Erythroblast (primary cell): ENCODE results near the gene CERS1.

ENCODE experiments used
- DNase-seq, 2 experiments: peaks; one replicate each; lab custom pipeline; 2025; lab: John Stamatoyannopoulos, UW
- GATA1 ChIP-seq: IDR thresholded peaks from 2 replicates; pipeline ENCODE4 v1.6.1; 2011; ENCODE audit warnings: low read depth, mild to moderate bottlenecking, control low read depth, low read length, moderate library complexity
- POLR2A ChIP-seq: IDR thresholded peaks from 2 replicates; pipeline ENCODE4 v1.6.1; 2011; ENCODE audit warnings: mild to moderate bottlenecking, low read length

Gene CERS1

DNA sequence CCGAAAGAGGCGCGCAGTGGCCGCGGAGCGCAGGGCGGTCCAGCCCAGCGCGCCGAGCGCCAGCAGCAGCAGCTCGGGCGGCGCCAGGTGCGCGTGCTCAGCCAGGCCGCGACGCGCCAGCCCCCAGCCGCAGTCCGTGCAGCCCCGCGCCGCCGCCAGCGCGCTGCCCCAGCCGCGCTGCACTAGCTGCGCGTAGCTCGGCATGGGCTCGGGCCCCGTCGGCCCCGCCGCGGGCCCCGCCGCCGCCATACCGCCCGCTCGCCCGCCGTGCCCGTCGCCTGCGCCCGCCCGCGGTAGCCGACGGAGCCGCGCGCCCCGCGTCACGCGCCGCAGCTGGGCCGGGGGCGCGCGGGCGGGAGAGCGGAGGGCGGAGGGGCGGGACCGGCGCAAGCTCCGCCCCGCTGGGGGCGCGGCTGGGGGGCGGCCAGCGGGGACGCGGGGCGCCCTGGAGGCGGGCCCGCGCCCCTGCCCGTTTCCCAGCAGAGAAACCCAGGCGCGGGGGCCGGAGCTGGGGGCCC, at the start of gene CERS1:
TSS of gene CERS1 (minus strand) at position 335 of the 518 bp plus-strand sequence. CDS start at position 249, 86 bp downstream.
- peak in 1 of 2 experiments; percentile 34 for DNase-seq
- no peak for TF ChIP-seq POLR2A
- no peak for TF ChIP-seq GATA1

- TF ChIP-seq POLR2A (no peak), GATA1 (no peak)
- DNase-seq, result no peak
These were observed 49.3 kb upstream of the CERS1 start for GRCh38 chr19:18945297-18945696.

- no peak for DNase-seq
- no peak for TF ChIP-seq GATA1
- TF ChIP-seq POLR2A, result no peak
These were observed 47.5 kb upstream of the CERS1 start for GRCh38 chr19:18943465-18943864.

DNA sequence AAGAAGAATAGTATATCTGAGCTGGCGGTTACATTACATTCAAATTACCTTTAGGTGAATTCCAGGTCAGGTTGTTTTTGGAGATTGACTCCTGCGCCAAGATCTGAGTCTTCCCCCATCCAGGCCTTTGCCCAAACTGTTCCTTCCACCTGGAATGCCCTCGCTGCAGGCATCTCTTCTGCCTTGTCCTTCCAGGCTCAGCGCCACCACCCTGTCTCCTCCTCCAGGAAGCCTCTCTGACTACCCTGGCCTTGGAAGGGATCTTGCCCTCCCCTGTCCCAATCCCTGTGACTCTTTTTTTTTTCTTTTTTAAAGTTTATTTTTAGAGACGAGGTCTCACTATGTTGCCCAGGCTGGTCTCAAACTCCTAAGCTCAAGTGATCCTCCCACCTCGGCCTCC, 46.7 kb upstream of the CERS1 start:
- TF ChIP-seq POLR2A (no peak), GATA1 (no peak)
- no peak for DNase-seq

GRCh38 chr19:18941628-18942354, 45.8 kb upstream of the CERS1 start:
- no peak for DNase-seq
- no peak for TF ChIP-seq POLR2A
- TF ChIP-seq GATA1, result no peak

DNA sequence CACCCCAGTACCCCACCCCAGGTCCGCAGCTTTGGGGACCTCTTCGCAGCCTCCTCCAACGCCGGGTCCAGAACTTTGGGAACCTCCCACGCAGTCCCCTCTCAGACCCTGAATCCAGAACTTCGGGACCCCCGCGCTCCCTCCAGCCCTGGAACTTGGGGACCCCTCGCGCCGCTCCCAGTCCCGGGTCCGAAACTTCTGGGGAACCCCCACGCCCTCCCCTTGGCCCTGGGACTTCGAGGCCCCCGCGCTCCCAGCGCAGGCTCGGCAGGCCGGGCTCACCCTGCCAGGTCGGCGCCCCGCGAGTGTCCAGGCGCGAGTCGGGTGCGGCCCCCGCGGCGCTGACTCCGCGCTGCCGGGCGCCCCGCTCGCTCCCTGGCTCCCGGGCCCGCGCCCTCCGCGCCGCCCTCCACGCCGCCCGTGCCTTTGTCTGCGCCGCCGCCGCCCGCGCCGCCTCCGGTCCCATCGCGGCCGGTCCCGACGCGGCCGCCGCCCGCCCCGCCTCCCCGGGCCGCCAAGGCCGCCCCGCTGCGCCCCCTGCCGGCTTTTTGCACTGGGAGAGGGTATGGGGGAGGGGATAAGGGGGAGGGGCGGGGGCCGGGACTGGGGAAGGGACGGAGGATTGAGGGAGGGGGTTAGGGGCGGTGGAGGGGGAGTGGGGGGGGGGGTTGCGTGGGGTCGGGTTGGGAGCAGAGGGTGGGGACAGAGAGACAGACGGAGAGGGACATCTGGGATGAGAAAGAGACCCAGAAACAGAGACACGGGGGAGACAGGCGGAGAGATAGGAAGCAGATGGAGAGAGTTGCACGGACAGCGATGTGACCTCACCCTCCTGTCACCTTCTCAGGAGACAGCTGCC, 45.0 kb upstream of the CERS1 start, which contains the start of gene HOMER3:
TSS of gene HOMER3 (minus strand) at position 449 of the 859 bp plus-strand sequence. CDS start 2,235 bp downstream, outside the sequence.
- DNase-seq, result peak; percentile 66 to 81
- TF ChIP-seq POLR2A, result no peak

- TF ChIP-seq POLR2A, result no peak
- no peak for TF ChIP-seq GATA1
- no peak for DNase-seq
These were observed 44.2 kb upstream of the CERS1 start for GRCh38 chr19:18939922-18940768.

DNA sequence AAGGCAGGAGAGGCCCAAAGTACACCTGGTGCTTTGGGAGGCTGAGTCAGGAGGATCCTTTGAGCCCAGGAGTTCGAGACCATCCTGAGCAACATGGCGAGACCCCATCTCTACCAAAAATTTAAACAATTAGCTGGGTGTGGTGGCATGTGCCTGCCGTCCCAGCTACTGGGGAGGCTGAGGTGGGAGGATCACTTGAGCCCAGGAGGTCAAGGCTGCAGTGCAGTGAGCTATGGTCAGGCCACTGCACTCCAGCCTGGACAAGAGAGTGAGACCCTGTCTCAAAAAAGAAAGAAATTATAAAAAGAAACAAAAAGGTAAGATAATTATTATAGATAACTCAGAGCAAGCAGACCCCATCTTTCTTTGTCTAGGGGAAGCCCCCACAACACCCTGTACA, 43.2 kb upstream of the CERS1 start:
- no peak for TF ChIP-seq POLR2A
- no peak for TF ChIP-seq GATA1
- DNase-seq, result no peak

DNA sequence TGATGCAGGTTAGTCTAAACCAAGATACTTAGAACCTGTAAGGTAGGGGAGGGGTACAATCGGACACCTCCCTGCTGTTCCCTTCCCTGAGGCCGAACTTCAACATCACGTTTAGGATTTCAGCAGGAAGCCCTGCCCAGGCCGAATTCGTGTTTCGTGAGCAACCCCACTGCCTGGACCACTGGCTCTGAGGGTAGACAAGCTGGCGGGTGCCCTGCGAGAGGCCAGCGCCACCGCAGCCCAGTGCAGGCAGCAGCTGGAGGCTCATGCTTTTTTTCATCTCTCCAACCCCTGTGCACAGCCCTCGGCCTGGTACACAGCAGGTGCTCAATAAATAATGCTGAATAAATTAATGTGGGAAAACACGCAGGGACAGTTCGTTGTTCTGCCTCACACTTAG, 37.3 kb upstream of the CERS1 start:
- TF ChIP-seq GATA1, result no peak
- TF ChIP-seq POLR2A, result no peak
- no peak for DNase-seq

DNA sequence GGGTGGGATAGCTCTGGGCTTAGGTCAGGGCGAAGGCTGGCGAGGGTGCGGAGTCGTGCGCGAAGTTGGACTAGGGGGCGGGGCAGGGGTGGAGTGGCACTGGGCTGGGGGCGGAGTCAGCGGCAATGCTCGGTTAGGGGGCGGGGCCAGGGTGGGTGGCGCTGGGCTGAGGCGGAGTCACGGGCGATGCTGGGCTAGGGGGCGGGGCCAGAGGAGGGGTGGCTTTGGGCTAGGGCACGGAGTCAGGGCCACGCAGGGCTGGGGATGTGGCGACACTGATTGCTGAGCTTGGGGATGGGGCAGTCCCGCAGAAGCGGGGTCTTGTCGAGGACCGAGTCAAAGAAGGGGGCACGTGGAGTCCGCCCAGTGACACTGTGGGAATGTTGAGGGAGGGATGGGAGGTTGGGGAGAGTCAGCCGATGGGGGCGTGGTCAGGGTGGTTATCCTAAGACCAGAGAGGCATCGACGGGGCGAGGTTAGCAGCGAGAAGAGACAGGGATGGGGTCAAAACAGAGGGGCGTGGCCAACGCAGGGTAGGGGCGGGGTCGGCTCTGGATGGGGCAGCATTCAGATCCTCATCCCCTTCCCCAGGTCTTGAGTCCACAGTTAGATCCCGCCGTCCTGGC, 36.4 kb upstream of the CERS1 start:
- DNase-seq, result peak; percentile 84 to 94
- no peak for TF ChIP-seq POLR2A
- TF ChIP-seq GATA1, result no peak

DNA sequence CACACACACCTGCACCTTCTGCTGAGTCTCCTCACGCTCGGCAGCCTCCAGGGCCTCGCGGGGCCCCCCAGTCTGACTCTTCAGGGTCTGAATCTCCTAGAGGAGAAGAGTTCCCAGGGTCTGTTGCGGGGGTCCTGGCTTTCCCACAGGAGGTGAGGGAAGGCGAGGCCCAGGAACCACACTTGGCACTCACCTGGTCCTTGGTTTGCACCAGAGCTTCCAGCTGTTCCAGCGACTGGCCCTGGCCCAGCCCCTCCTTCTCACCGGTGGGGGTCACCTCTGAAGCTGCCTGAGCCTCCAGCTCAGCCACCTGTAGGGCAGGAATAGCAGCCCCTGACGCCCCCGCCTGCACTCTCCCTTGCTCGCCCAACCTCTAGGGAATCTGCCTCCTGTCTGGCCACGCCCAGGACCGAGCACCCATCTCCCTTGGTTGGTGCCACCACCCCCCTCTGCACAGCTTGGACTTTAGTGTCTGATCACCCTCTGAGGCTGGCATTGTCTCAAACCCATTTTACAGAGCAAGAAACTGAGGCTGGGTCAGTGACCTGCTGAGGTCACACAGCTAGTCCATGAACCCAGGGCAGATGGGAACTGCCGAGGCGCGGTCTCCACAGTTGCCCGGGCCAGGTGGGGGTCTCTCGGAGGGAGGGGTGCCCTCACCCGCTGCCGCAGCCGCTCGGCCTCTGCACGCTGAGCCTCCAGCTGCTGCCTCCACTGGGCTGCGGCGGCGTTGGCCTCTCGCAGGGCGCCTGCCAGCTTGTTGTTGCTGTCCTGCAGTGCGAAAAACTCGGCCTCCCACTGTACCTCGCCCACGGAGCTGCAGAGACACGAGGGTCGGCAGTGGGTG, 35.6 kb upstream of the CERS1 start:
- no peak for DNase-seq
- TF ChIP-seq GATA1 (no peak), POLR2A (no peak)

DNA sequence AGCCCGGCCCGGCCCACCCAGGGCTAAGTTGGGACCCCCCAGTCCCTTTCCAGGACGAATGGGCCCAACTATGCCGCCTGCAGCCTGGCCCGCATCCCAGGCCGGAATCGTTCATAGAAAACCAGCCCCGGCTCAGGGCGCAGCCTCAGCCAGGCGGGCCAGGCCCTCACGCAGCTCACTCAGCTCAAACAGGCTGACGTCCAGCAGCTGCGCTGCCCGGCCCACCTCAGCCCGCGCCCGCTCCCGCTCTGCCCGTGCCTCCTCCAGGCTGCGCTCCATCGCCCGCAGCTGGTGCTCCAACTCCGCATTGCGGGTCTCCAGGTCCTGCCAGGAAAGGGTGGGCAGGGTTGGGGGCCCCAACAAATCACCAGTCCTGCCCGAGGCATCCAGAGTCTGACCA, 33.4 kb upstream of the CERS1 start:
- TF ChIP-seq POLR2A (no peak), GATA1 (no peak)
- DNase-seq, result no peak
